ENCODE measurements around the gene MTG1.

Gene MTG1

GRCh38 chr10:133452453-133452852 is 58.5 kb downstream of the MTG1 start:
- no peak for DNase-seq (ENCODE audit: low spot score)

GRCh38 chr10:133453516-133454203 is 59.7 kb downstream of the MTG1 start, which contains the start of gene SCART1:
TSS of gene SCART1 (plus strand) at chr10:133453945. CDS start at chr10:133453998, 53 bp downstream.
- no peak for DNase-seq (ENCODE audit: low spot score)

GRCh38 chr10:133454204-133454893 is 60.4 kb downstream of the MTG1 start:
- DNase-seq (ENCODE audit: low spot score) = no peak

DNA sequence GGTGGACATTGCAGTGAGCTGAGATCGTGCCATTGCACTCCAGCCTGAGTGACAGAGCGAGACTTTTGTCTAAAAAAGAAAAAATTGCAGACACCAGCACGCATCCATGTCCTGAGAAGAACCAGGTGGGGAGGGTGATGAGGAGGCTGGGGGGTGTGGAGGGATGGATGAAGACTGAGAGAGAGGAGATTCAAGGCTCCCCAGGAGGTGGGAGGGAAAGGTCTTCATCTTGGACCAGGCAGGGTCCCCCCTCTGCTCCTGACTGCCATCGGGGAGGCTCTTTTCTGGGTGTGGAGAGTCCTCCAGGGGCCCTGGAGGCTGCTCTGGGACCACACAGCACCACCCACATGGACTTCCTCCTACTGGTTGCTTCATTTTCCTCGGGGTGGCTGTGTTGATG is 61.2 kb downstream of the MTG1 start:
- no peak for DNase-seq (ENCODE audit: low spot score)

- DNase-seq (ENCODE audit: low spot score) = no peak
Observed at GRCh38 chr10:133455611-133456031, 61.7 kb downstream of the MTG1 start.

DNA sequence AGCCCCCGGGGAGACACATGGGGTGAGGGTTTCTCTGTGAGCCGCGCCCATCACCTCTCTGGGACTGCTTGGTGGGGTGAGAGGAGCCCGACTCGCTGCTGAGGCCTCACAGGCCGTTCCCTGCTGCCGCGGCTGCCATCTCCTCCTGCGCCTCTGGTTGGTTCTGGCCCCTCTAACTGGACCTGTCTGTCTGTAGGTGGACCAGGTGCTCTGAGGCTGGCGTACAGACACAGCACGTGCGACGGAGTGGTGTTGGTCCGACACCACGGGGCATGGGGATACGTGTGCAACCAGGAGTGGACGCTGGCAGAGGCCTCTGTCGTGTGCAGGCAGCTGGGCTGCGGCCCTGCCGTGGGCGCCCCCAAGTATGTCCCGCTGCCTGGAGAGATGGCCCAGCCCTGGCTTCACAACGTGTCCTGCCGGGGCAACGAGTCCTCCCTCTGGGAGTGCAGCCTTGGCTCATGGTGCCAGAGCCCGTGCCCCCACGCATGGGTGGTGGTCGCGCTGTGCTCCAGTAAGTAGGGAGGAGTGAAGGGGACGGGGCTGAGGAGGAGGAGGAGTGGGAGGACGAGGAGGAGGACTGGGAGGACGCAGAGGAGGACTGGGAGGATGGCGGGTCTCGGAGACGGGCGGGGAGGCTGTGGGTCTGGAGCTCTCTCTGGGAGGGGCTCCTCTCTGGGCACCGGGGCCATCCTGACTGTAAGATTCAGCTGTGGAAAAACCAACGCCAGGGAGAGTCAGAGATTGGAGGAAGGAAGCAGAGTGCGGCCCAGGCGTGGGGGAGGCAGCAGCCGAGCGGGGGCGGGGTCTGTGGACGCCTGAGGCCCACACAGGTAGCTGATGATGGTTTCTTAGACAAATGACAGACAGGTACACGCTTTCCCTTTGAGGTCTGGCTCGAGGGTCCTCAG is 62.3 kb downstream of the MTG1 start:
- DNase-seq (ENCODE audit: low spot score) = no peak

DNA sequence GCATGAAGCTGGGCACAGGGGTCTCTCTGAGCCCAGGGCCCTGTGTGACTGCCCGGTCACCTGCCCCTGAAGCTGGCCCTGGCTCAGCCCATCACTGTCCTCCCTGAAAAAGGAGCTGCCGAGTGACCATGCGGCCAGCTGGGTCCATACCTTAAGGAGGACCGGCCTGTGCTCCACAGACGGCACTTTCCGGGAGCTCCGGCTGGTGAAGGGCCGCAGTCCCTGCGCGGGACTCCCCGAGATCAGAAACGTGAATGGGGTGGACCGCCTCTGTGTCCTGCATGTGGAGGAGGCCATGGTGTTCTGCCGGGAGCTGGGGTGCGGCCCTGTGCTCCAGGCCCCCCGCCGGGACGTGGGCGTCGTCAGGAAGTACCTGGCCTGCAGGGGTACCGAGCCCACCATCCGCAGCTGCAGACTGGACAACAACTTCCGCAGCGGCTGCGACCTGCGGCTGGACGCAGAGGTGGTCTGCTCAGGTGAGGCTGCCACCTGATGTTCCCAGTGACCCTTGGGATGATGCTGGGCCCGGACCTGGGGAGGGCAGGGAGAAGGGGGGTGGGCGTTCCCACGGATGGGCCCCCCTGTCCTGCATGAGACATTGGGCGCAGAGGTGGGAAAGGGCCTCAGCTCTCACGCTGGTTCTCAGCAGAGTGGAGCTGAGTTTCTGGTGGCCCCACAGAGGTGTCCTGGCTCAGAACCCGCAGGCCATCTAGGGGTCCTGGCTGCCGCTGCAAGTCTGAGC is 63.3 kb downstream of the MTG1 start:
- no peak for DNase-seq (ENCODE audit: low spot score)

- no peak for DNase-seq (ENCODE audit: low spot score)
Observed at GRCh38 chr10:133458021-133458709, 64.2 kb downstream of the MTG1 start.

DNA sequence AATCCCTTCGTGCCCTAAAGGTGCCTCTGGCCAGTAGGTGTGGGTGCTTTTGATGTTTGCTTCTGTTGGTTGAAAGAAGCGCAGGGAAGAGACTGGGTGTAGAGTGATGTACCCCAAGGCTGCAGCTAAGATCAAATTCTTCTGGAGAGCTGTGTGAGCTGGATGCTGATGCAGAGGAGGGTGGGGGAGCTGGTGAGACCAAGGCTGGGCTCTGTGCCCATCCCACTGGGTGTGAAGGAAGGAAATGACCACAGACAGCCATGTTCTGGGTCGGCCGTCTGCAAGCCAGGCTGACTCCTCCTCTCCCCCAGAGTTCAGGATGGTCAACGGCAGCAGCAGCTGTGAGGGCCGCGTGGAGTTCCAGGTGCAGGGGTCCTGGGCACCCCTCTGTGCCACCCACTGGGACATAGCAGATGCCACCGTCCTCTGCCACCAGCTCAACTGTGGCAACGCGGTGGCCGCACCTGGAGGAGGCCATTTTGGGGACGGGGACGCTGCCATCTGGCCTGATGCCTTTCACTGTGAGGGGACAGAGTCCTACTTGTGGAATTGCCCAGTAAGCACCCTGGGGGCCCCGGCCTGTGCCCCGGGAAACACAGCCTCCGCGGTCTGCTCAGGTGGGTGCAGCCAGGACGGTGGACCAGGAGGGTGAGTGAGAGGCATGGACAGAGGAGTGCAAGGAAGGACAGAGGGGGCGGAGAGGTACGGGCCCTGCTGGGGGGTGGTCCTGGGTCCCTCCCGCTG is 64.9 kb downstream of the MTG1 start:
- no peak for DNase-seq (ENCODE audit: low spot score)

DNA sequence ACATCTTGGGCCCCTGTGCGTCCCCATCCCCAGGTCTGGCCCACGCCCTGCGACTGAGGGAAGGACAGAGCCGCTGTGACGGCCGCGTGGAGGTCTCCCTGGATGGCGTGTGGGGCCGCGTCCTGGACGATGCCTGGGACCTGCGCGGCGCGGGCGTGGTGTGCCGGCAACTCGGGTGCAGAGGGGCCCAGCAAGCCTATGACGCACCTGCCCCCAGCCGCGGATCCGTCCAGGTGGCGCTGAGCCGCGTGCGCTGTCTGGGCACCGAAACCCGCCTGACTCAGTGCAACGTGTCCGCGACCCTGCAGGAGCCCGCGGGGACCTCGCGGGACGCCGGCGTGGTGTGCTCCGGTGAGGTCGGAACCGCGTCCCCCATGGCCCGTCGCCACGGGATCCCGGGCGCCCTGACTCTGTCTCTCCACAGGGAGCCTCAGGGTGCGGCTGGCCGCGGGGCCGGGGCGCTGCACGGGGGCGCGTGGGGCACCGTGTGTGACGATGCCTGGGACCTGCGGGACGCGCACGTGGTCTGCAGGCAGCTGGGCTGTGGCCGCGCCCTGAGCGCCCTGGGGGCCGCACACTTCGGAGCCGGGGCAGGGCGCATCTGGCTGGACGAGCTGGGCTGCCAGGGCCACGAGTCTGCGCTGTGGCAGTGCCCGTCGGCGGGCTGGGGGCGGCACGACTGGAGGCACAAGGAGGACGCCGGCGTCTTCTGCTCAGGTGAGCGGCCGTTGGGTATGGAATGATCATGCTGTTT is 65.7 kb downstream of the MTG1 start:
- no peak for DNase-seq (ENCODE audit: low spot score)

DNA sequence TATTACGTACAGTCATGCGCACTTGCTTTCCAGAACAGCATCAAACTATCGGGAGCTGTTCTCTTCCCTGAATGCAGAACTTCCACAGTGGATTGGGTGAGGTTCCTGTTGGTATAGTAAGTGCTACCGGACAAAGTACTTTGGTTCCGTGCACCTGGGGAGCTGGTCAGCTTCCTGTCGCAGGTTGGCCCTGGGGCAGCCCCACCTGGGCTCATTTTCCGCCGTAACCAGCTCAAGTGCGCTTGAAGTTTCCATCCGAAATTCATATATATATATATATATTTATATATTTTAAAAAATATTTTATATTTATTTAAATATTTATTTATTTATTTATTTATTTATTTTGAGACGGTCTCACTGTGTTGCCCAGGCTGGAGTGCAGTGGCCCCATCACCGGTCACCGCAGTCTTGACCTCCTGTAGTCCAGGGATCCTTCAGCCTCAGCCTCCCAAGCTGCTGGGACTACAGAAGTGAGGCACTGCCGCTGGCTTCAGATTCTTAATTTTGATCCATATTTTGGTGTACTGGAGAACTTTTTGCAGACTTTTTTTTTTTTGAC is 66.3 kb downstream of the MTG1 start:
- no peak for DNase-seq (ENCODE audit: low spot score)

- no peak for DNase-seq (ENCODE audit: low spot score)
Observed at GRCh38 chr10:133461027-133461426, 67.1 kb downstream of the MTG1 start.

GRCh38 chr10:133461841-133462240 is 67.9 kb downstream of the MTG1 start:
- DNase-seq (ENCODE audit: low spot score) = no peak

DNA sequence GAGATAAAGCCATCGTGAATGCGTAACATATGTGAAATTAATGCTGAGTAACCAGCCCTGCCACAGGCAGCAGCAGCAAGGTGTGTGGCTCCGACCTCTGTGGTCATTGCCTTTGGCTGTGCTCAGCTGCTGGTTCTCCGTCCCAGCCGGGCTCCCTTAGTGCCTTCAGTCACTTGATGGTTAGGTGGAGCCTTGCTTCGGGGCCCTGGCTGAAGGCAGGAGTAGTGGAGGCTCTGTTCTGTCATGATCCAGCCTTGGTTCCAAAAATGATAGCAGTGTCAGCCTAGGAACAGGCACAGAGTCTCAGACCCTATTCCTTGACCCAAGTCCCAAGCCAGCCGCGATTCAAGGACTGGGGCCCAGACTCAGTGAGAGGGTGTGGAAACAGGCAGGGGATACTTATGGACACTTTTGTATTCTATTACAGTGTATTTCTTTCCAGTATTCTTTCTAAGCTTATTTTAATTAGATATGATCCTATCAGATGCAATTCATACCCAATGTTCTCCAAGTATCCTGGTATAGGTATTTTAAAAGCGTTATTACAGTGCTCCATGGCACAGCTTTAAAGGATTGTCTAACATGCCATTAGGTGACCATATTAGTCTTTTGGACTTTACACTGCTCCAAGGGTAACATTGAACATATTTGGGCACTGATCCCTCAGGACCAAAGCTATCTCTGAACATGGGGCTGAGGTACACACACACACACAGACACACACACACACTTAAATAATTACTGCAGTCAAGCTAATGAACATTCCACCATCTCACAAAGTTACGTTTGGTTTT is 68.8 kb downstream of the MTG1 start:
- DNase-seq (ENCODE audit: low spot score) = no peak

- no peak for DNase-seq (ENCODE audit: low spot score)
Observed at GRCh38 chr10:133464582-133465031, 70.7 kb downstream of the MTG1 start.

DNA sequence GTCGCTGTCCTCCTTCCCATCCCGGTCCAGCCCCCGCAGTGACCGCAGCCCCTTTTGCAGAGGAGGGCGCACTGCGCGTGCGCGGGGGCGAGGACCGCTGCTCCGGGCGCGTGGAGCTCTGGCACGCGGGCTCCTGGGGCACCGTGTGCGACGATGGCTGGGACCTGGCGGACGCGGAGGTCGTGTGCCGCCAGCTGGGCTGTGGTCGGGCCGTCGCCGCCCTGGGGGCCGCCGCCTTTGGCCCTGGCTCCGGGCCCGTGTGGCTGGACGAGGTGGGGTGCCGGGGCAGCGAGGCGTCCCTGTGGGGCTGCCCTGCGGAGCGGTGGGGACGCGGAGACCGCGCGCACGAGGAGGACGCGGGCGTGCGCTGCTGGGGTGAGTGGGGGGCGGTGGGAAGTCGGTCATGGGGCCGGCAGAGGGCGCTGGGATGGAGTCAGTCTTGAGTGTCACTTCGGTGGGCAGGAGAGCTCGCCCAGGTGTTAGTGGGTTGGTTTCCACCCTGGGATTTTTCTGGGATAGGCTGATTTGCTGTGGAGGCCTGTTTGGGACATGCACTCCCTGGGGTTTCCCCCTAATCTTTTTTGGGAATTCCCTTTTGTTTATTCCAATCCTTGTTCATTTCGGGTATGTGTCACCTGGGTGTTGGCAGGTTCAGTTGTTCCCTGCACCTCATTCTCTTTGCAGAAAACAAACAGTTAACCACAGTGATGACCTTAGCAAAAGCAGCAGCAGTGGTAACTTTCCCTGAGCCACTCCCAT is 71.4 kb downstream of the MTG1 start:
- DNase-seq (ENCODE audit: low spot score) = no peak

DNA sequence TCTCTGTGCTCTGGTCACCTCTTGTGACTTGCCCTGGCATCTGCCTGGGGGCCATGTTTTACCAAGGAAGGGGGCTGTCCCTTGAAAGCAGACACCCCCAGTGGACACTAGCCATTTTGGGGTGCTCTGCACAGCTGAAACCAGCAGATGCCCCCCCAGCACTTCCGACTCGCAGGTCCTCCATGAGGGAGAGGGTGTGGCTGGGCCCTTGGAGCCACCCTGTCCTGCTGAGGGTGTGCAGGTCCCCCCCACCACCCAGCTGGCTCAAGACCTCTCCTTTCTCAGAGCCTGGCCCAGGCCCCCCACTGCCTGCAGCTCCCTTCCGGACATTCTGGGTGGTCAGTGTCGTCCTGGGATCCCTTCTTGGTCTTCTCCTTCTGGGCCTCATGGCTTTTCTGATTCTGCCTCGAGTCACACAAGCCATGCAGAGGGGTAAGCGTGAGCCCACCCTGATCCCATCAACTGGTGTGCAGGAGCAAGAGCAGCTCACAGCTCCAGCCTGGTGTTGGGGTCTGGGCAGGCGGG is 72.1 kb downstream of the MTG1 start:
- no peak for DNase-seq (ENCODE audit: low spot score)
